Mucosa of descending colon (tissue), 3 donors: ENCODE measurements around the gene SCRN1. TPM values are rescaled to one million over a fixed set of nuclear protein-coding genes. Genes with fewer than 3 reads are reported as not detected.
A peak's percentile ranks its signal among the peaks of the same experiment; 100 is the strongest.

Experiments used
- ATAC-seq: fragments of 200-7000 bp; cut with Tn5 transposase; one replicate; pipeline ENCODE4 v1.9.1; 2020; ENCODE audit warnings: mild to moderate bottlenecking, moderate library complexity
- DNase-seq, 3 donors: peaks; one replicate each; pipeline ENCODE4 v3.0.0-alpha.2; 2020
- H3K36me3 ChIP-seq: fragments of 200-600 bp; one replicate; pipeline ENCODE4 v1.8.0; 2021; ENCODE audit warnings: low read depth, mild to moderate bottlenecking
- H3K4me1 ChIP-seq: fragments of 200-600 bp; one replicate; pipeline ENCODE4 v1.8.0; 2021; ENCODE audit warnings: low read depth, mild to moderate bottlenecking
- H3K4me3 ChIP-seq: fragments of 200-600 bp; one replicate; pipeline ENCODE4 v1.8.0; 2021; ENCODE audit warnings: mild to moderate bottlenecking
- H3K9me3 ChIP-seq: fragments of 200-600 bp; one replicate; pipeline ENCODE4 v1.8.0; 2021; ENCODE audit warnings: mild to moderate bottlenecking
- intact Hi-C, 2 donors: fragments of 100-400 bp; cut with DNase I in 1 of 2; cut with micrococcal nuclease in 1 of 2; formaldehyde crosslinking; loops; one replicate each; pipeline versions ENCODE4 v1.11.0 to v1.11.1; 2022; cut with DNase I, micrococcal nuclease
- total RNA-seq, 3 donors: library from RNA; stranded (reverse); fragmentation: NEBNext Ultra II Directional in 2 of 3; extraction: Animal tissue kit (Norgen Biotek cat#: 25700) in 2 of 3; gene quantifications; one replicate each; pipeline versions ENCODE4 v1.2.1 to v1.2.4, GENCODE V29; 2021 to 2023
- TF ChIP-seq, protein P1 (sequence below): fragments of 200-600 bp; IDR thresholded peaks from one replicate; pipeline ENCODE4 v1.8.0; 2022; ENCODE audit warnings: antibody characterized with exemption, mild to moderate bottlenecking
- donor health status: DM: no; HTN: no; CAD: no; lungs with moderate emphysema.
- donor health status: DM: no; HTN: no; CAD: no.
- donor health status: DM: no; HTN: yes; CAD: no.

Gene SCRN1
- total RNA-seq, 3 donors from 2014 or later = 6.4 to 60.2 (median 11.2) TPM

DNA sequence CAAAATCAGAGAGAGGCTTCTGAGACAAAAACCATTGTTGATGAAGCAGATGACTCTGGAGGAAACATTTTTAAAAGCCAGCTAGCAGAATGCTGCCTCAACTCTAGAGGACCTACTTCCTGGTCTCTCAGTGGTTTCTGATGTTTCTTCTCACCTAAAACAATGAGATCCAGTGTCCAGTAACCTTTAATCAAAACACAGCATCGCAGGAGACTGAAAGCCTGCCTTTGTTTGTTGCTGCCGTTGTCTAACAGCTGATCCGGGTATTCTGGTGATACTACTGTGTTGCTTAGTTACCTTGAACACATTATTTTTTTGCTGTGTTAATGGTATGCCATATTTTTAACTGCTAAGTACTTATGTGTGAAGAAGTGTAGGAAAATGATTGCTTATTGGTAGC is 112.4 kb downstream of the SCRN1 start:
- TF ChIP-seq, protein P1, sequence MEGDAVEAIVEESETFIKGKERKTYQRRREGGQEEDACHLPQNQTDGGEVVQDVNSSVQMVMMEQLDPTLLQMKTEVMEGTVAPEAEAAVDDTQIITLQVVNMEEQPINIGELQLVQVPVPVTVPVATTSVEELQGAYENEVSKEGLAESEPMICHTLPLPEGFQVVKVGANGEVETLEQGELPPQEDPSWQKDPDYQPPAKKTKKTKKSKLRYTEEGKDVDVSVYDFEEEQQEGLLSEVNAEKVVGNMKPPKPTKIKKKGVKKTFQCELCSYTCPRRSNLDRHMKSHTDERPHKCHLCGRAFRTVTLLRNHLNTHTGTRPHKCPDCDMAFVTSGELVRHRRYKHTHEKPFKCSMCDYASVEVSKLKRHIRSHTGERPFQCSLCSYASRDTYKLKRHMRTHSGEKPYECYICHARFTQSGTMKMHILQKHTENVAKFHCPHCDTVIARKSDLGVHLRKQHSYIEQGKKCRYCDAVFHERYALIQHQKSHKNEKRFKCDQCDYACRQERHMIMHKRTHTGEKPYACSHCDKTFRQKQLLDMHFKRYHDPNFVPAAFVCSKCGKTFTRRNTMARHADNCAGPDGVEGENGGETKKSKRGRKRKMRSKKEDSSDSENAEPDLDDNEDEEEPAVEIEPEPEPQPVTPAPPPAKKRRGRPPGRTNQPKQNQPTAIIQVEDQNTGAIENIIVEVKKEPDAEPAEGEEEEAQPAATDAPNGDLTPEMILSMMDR = no peak
- no peaks in the 10 kb centered on the region for H3K4me1 ChIP-seq
- no peaks in the 10 kb centered on the region for H3K36me3 ChIP-seq
- intact Hi-C loops = no loop called here
- no peaks in the 10 kb centered on the region for H3K9me3 ChIP-seq
- DNase-seq = no peak
- peak; percentile 32 for ATAC-seq
- no peak overlapping the region for H3K4me3 ChIP-seq

GRCh38 chr7:29875741-29876140 is 113.9 kb downstream of the SCRN1 start:
- ATAC-seq = no peak
- Histone ChIP-seq H3K4me1 (no peaks in the 10 kb centered on the region), H3K4me3 (no peak overlapping the region), H3K9me3 (no peaks in the 10 kb centered on the region), H3K36me3 (no peaks in the 10 kb centered on the region)
- intact Hi-C loops = no loop called here
- no peak for DNase-seq
- TF ChIP-seq, protein P1 = no peak

- Histone ChIP-seq H3K9me3 (no peaks in the 10 kb centered on the region), H3K4me1 (no peaks in the 10 kb centered on the region), H3K4me3 (no peak overlapping the region), H3K36me3 (no peaks in the 10 kb centered on the region)
- intact Hi-C loops = no loop called here
- no peak for ATAC-seq
- TF ChIP-seq, protein P1 = no peak
- DNase-seq = no peak
Measured at GRCh38 chr7:29873644-29874294, 115.8 kb downstream of the SCRN1 start.

- H3K9me3 ChIP-seq = no peaks in the 10 kb centered on the region
- H3K36me3 ChIP-seq = no peaks in the 10 kb centered on the region
- no peak overlapping the region for H3K4me3 ChIP-seq
- TF ChIP-seq, protein P1 = no peak
- H3K4me1 ChIP-seq = no peaks in the 10 kb centered on the region
- intact Hi-C loops = no loop called here
- no peak for ATAC-seq
- DNase-seq = no peak
Measured at GRCh38 chr7:29871787-29872398, 117.7 kb downstream of the SCRN1 start.

Other genes starting within 250 kb of the SCRN1 start
- gene WIPF3, start 183.3 kb downstream of the SCRN1 start, total RNA-seq = 1 to 10 TPM in 2 of 3 donors, under 1 TPM in 1; 0.89 to 2.2 (median 1.2) TPM
- 10 to 100 TPM in 2 of 3 donors, 1 to 10 TPM in 1; 8.9 to 13.4 (median 11.8) TPM for gene FKBP14, start 36.9 kb upstream of the SCRN1 start, total RNA-seq
- 10 to 100 TPM; 11.7 to 13.0 (median 12.5) TPM for gene PLEKHA8, start 38.6 kb upstream of the SCRN1 start, total RNA-seq
- 10 to 100 TPM in 1 of 3 donors, 1 to 10 TPM in 2; 7.2 to 62.0 (median 9.7) TPM for gene MTURN, start 145.2 kb upstream of the SCRN1 start, total RNA-seq